Tibial nerve (tissue), 4 donors: ENCODE measurements around the gene RELCH. TPM values are rescaled to one million over a fixed set of nuclear protein-coding genes. Genes with fewer than 3 reads are reported as not detected.

Experiments
- DNase-seq, 2 donors: peaks; one replicate each; pipeline ENCODE4 v3.0.0-alpha.2; 2019; ENCODE audit warnings: low spot score in 2 of 2
- H3K27ac ChIP-seq, 4 donors: fragments of 200-600 bp; sonication (generic) in 3 of 4; one replicate each; pipeline ENCODE4 v1.5.1; 2017 to 2019; ENCODE audit warnings: mild to moderate bottlenecking in 1 of 4
- H3K27me3 ChIP-seq, 2 donors: fragments of 200-600 bp; sonication (generic) in 1 of 2; one replicate each; pipeline versions ENCODE4 v1.5.1 to v1.6.0; 2017 to 2019
- H3K36me3 ChIP-seq, 3 donors: fragments of 200-600 bp; sonication (generic); one replicate each; pipeline ENCODE4 v1.5.1; 2018 to 2019
- H3K4me1 ChIP-seq, 4 donors: fragments of 200-600 bp; sonication (generic) in 3 of 4; one replicate each; pipeline ENCODE4 v1.5.1; 2017 to 2019
- H3K4me3 ChIP-seq, 4 donors: fragments of 200-600 bp; sonication (generic) in 3 of 4; one replicate each; pipeline ENCODE4 v1.5.1; 2017 to 2019; ENCODE audit warnings: mild to moderate bottlenecking in 1 of 4, moderate library complexity in 1 of 4
- H3K9me3 ChIP-seq, 4 donors: fragments of 200-600 bp; sonication (generic) in 3 of 4; one replicate each; pipeline ENCODE4 v1.5.1; 2017 to 2019
- CTCF ChIP-seq, 5 experiments: fragments of 200-600 bp in 3 of 5; fragments of 450-650 bp in 2 of 5; sonication (generic) in 3 of 5; IDR thresholded peaks; one replicate each; pipeline ENCODE4 v1.5.1; 2016 to 2019; ENCODE audit warnings: antibody characterized with exemption in 5 of 5, mild to moderate bottlenecking in 3 of 5, moderate library complexity in 2 of 5
- EP300 ChIP-seq, 2 donors: sonication (generic); formaldehyde crosslinking; IDR thresholded peaks; one replicate each; pipeline ENCODE4 v1.6.1; 2017; ENCODE audit warnings: antibody characterized with exemption in 2 of 2, mild to moderate bottlenecking in 1 of 2
- POLR2A ChIP-seq, 2 donors: fragments of 450-650 bp; IDR thresholded peaks; one replicate each; pipeline ENCODE4 v1.6.1; 2017; ENCODE audit warnings: antibody characterized with exemption in 2 of 2, mild to moderate bottlenecking in 2 of 2, moderate library complexity in 2 of 2
- WGBS, 2 donors: methylation state at CpG; one replicate each; pipeline ENCODE4 v1.1.5; 2018; 5-methylcytosine and 5-hydroxymethylcytosine counted together
- total RNA-seq, 4 donors: library from RNA; depleted of rRNA; stranded (reverse); fragments of >200 nt; gene quantifications; one replicate each; pipeline ENCODE4 v1.1.0, GENCODE V29; 2016

Gene RELCH
- total RNA-seq, 4 donors from 2014 or later, result 25.8 to 54.6 (median 34.0) TPM

GRCh38 chr18:62209046-62209445, 22.0 kb downstream of the RELCH start:
- no peak for TF ChIP-seq CTCF (IDR thresholded peaks at IDR 0.05)
- TF ChIP-seq POLR2A (IDR thresholded peaks at IDR 0.05), result no peak
- no peak for TF ChIP-seq EP300 (IDR thresholded peaks at IDR 0.05)
- Histone ChIP-seq H3K27ac (no peak overlapping the region), H3K4me3 (no peak overlapping the region), H3K36me3 (peaks cover 0 to 13% (median 3%) of the 10 kb centered on the region in 3 donors), H3K4me1 (peaks cover 0 to 4% (median 0%) of the 10 kb centered on the region in 4 donors), H3K27me3 (no peaks in the 10 kb centered on the region), H3K9me3 (peaks cover 0 to 3% (median 0%) of the 10 kb centered on the region in 4 donors)
- DNase-seq, result no peak

- DNase-seq, result no peak
- H3K4me3 ChIP-seq, result no peak overlapping the region
- peaks cover 0 to 24% (median 3%) of the 10 kb centered on the region in 3 donors for H3K36me3 ChIP-seq
- H3K9me3 ChIP-seq, result peaks cover 0 to 3% (median 0%) of the 10 kb centered on the region in 4 donors
- no peaks in the 10 kb centered on the region for H3K27me3 ChIP-seq
- no peak overlapping the region for H3K27ac ChIP-seq
- WGBS, 2 donors, result 100% methylated on average over 1 of the region's 1 CpG
- peaks cover 0 to 4% (median 0%) of the 10 kb centered on the region in 4 donors for H3K4me1 ChIP-seq
- no peak for TF ChIP-seq EP300 (IDR thresholded peaks at IDR 0.05)
- TF ChIP-seq POLR2A (IDR thresholded peaks at IDR 0.05), result no peak
- TF ChIP-seq CTCF (IDR thresholded peaks at IDR 0.05), result no peak
Observed at GRCh38 chr18:62210138-62210537, 23.1 kb downstream of the RELCH start.

- Histone ChIP-seq H3K9me3 (peaks cover 0 to 3% (median 0%) of the 10 kb centered on the region in 4 donors), H3K27me3 (no peaks in the 10 kb centered on the region), H3K36me3 (peaks cover 0 to 26% (median 3%) of the 10 kb centered on the region in 3 donors), H3K27ac (no peak overlapping the region), H3K4me3 (no peak overlapping the region), H3K4me1 (peaks cover 0 to 4% (median 0%) of the 10 kb centered on the region in 4 donors)
- TF ChIP-seq EP300 (IDR thresholded peaks at IDR 0.05) (no peak), POLR2A (IDR thresholded peaks at IDR 0.05) (no peak), CTCF (IDR thresholded peaks at IDR 0.05) (no peak)
- DNase-seq, result no peak
Observed at GRCh38 chr18:62211325-62211828, 24.3 kb downstream of the RELCH start.

- Histone ChIP-seq H3K4me1 (no peaks in the 10 kb centered on the region), H3K9me3 (peaks cover 0 to under 1% (median 0%) of the 10 kb centered on the region in 4 donors), H3K27ac (no peak overlapping the region), H3K4me3 (no peak overlapping the region), H3K36me3 (peaks cover 0 to 26% (median 3%) of the 10 kb centered on the region in 3 donors), H3K27me3 (no peaks in the 10 kb centered on the region)
- TF ChIP-seq EP300 (IDR thresholded peaks at IDR 0.05), result no peak
- TF ChIP-seq POLR2A (IDR thresholded peaks at IDR 0.05), result no peak
- TF ChIP-seq CTCF (IDR thresholded peaks at IDR 0.05), result no peak
- 79 to 84% methylated on average over 1 of the region's 1 CpG for WGBS, 2 donors
- no peak for DNase-seq
Observed at GRCh38 chr18:62214790-62215189, 27.7 kb downstream of the RELCH start.

GRCh38 chr18:62224229-62224628, 37.2 kb downstream of the RELCH start:
- Histone ChIP-seq H3K9me3 (peaks cover 0 to 16% (median 0%) of the 10 kb centered on the region in 4 donors), H3K27me3 (no peaks in the 10 kb centered on the region), H3K36me3 (peaks cover 0 to 66% (median 4%) of the 10 kb centered on the region in 3 donors), H3K4me1 (no peaks in the 10 kb centered on the region), H3K27ac (no peak overlapping the region), H3K4me3 (no peak overlapping the region)
- no peak for DNase-seq
- 95% methylated on average over 2 of the region's 2 CpGs for WGBS, 2 donors
- TF ChIP-seq CTCF (IDR thresholded peaks at IDR 0.05) (no peak), POLR2A (IDR thresholded peaks at IDR 0.05) (no peak), EP300 (IDR thresholded peaks at IDR 0.05) (no peak)
